ENCODE data around the gene SLC27A4.

The SLC27A4 gene
- total RNA-seq, result 15.9 to 16.8 (median 16.1) reads per million in 3 donors

- DNase-seq, result peak; percentile 72 to 75 (median 74)
- H3K27ac ChIP-seq (ENCODE audit: insufficient read depth, low read length, poor library complexity, severe bottlenecking), result peak within 1 kb of the TSS; percentile 58
- H3K27me3 ChIP-seq (replicated peaks; ENCODE audit: control insufficient read depth, insufficient read depth, low read length, poor library complexity, severe bottlenecking), result no peaks in the 10 kb centered on the region
- H3K4me3 ChIP-seq (ENCODE audit: insufficient read depth, low read depth, low read length, poor library complexity, severe bottlenecking), result peak within 1 kb of the TSS; percentile 73
- peaks cover 11% of the 10 kb centered on the region for H3K4me1 ChIP-seq (ENCODE audit: control insufficient read depth, insufficient read depth, low read length, poor library complexity, severe bottlenecking)
- H3K9me3 ChIP-seq (ENCODE audit: control insufficient read depth, low read length), result no peaks in the 10 kb centered on the region
- peaks cover 20% of the 10 kb centered on the region for H3K36me3 ChIP-seq (ENCODE audit: control insufficient read depth, insufficient read depth, low read length)
Measured at GRCh38 chr9:128339761-128340690, at the start of gene SLC27A4. Gene SLC27A4 (plus strand): TSS chr9:128340527. CDS start chr9:128343133, 2,606 bp downstream.

GRCh38 chr9:128292009-128292408 is 48.3 kb upstream of the SLC27A4 start:
- DNase-seq, result no peak
- H3K4me1 ChIP-seq (ENCODE audit: control insufficient read depth, insufficient read depth, low read length, poor library complexity, severe bottlenecking), result no peaks in the 10 kb centered on the region
- H3K9me3 ChIP-seq (ENCODE audit: control insufficient read depth, low read length), result no peaks in the 10 kb centered on the region
- H3K36me3 ChIP-seq (ENCODE audit: control insufficient read depth, insufficient read depth, low read length), result peaks cover 5% of the 10 kb centered on the region
- no peaks in the 10 kb centered on the region for H3K27me3 ChIP-seq (replicated peaks; ENCODE audit: control insufficient read depth, insufficient read depth, low read length, poor library complexity, severe bottlenecking)
- H3K27ac ChIP-seq (ENCODE audit: insufficient read depth, low read length, poor library complexity, severe bottlenecking), result no peak overlapping the region
- no peak overlapping the region for H3K4me3 ChIP-seq (ENCODE audit: insufficient read depth, low read depth, low read length, poor library complexity, severe bottlenecking)

- H3K9me3 ChIP-seq (ENCODE audit: control insufficient read depth, low read length), result no peaks in the 10 kb centered on the region
- peaks cover 5% of the 10 kb centered on the region for H3K36me3 ChIP-seq (ENCODE audit: control insufficient read depth, insufficient read depth, low read length)
- DNase-seq, result no peak
- H3K4me1 ChIP-seq (ENCODE audit: control insufficient read depth, insufficient read depth, low read length, poor library complexity, severe bottlenecking), result no peaks in the 10 kb centered on the region
- H3K27me3 ChIP-seq (replicated peaks; ENCODE audit: control insufficient read depth, insufficient read depth, low read length, poor library complexity, severe bottlenecking), result no peaks in the 10 kb centered on the region
- H3K27ac ChIP-seq (ENCODE audit: insufficient read depth, low read length, poor library complexity, severe bottlenecking), result no peak overlapping the region
- no peak overlapping the region for H3K4me3 ChIP-seq (ENCODE audit: insufficient read depth, low read depth, low read length, poor library complexity, severe bottlenecking)
Measured at GRCh38 chr9:128293091-128293490, 47.2 kb upstream of the SLC27A4 start.

- Histone ChIP-seq H3K27ac (ENCODE audit: insufficient read depth, low read length, poor library complexity, severe bottlenecking) (no peak overlapping the region), H3K36me3 (ENCODE audit: control insufficient read depth, insufficient read depth, low read length) (no peaks in the 10 kb centered on the region), H3K27me3 (replicated peaks; ENCODE audit: control insufficient read depth, insufficient read depth, low read length, poor library complexity, severe bottlenecking) (no peaks in the 10 kb centered on the region), H3K4me1 (ENCODE audit: control insufficient read depth, insufficient read depth, low read length, poor library complexity, severe bottlenecking) (no peaks in the 10 kb centered on the region), H3K9me3 (ENCODE audit: control insufficient read depth, low read length) (no peaks in the 10 kb centered on the region), H3K4me3 (ENCODE audit: insufficient read depth, low read depth, low read length, poor library complexity, severe bottlenecking) (no peak overlapping the region)
- DNase-seq, result no peak
Measured at GRCh38 chr9:128294142-128294541, 46.2 kb upstream of the SLC27A4 start.

GRCh38 chr9:128296340-128297220 is 43.7 kb upstream of the SLC27A4 start:
- no peak for DNase-seq
- no peaks in the 10 kb centered on the region for H3K27me3 ChIP-seq (replicated peaks; ENCODE audit: control insufficient read depth, insufficient read depth, low read length, poor library complexity, severe bottlenecking)
- H3K27ac ChIP-seq (ENCODE audit: insufficient read depth, low read length, poor library complexity, severe bottlenecking), result no peak overlapping the region
- H3K4me1 ChIP-seq (ENCODE audit: control insufficient read depth, insufficient read depth, low read length, poor library complexity, severe bottlenecking), result no peaks in the 10 kb centered on the region
- no peaks in the 10 kb centered on the region for H3K36me3 ChIP-seq (ENCODE audit: control insufficient read depth, insufficient read depth, low read length)
- no peaks in the 10 kb centered on the region for H3K9me3 ChIP-seq (ENCODE audit: control insufficient read depth, low read length)
- no peak overlapping the region for H3K4me3 ChIP-seq (ENCODE audit: insufficient read depth, low read depth, low read length, poor library complexity, severe bottlenecking)

GRCh38 chr9:128297221-128297773 is 43.0 kb upstream of the SLC27A4 start:
- Histone ChIP-seq H3K27ac (ENCODE audit: insufficient read depth, low read length, poor library complexity, severe bottlenecking) (no peak overlapping the region), H3K4me3 (ENCODE audit: insufficient read depth, low read depth, low read length, poor library complexity, severe bottlenecking) (no peak overlapping the region), H3K9me3 (ENCODE audit: control insufficient read depth, low read length) (no peaks in the 10 kb centered on the region), H3K27me3 (replicated peaks; ENCODE audit: control insufficient read depth, insufficient read depth, low read length, poor library complexity, severe bottlenecking) (no peaks in the 10 kb centered on the region), H3K36me3 (ENCODE audit: control insufficient read depth, insufficient read depth, low read length) (no peaks in the 10 kb centered on the region), H3K4me1 (ENCODE audit: control insufficient read depth, insufficient read depth, low read length, poor library complexity, severe bottlenecking) (no peaks in the 10 kb centered on the region)
- no peak for DNase-seq

GRCh38 chr9:128298535-128299482 is 41.5 kb upstream of the SLC27A4 start:
- H3K27ac ChIP-seq (ENCODE audit: insufficient read depth, low read length, poor library complexity, severe bottlenecking), result no peak overlapping the region
- H3K27me3 ChIP-seq (replicated peaks; ENCODE audit: control insufficient read depth, insufficient read depth, low read length, poor library complexity, severe bottlenecking), result no peaks in the 10 kb centered on the region
- H3K9me3 ChIP-seq (ENCODE audit: control insufficient read depth, low read length), result no peaks in the 10 kb centered on the region
- H3K36me3 ChIP-seq (ENCODE audit: control insufficient read depth, insufficient read depth, low read length), result no peaks in the 10 kb centered on the region
- H3K4me1 ChIP-seq (ENCODE audit: control insufficient read depth, insufficient read depth, low read length, poor library complexity, severe bottlenecking), result no peaks in the 10 kb centered on the region
- H3K4me3 ChIP-seq (ENCODE audit: insufficient read depth, low read depth, low read length, poor library complexity, severe bottlenecking), result no peak overlapping the region
- no peak for DNase-seq

GRCh38 chr9:128304136-128304970 is 36.0 kb upstream of the SLC27A4 start:
- Histone ChIP-seq H3K27me3 (replicated peaks; ENCODE audit: control insufficient read depth, insufficient read depth, low read length, poor library complexity, severe bottlenecking) (no peaks in the 10 kb centered on the region), H3K27ac (ENCODE audit: insufficient read depth, low read length, poor library complexity, severe bottlenecking) (no peak overlapping the region), H3K36me3 (ENCODE audit: control insufficient read depth, insufficient read depth, low read length) (peaks cover 4% of the 10 kb centered on the region), H3K4me3 (ENCODE audit: insufficient read depth, low read depth, low read length, poor library complexity, severe bottlenecking) (no peak overlapping the region), H3K9me3 (ENCODE audit: control insufficient read depth, low read length) (no peaks in the 10 kb centered on the region), H3K4me1 (ENCODE audit: control insufficient read depth, insufficient read depth, low read length, poor library complexity, severe bottlenecking) (no peaks in the 10 kb centered on the region)
- no peak for DNase-seq

Measured in effector memory CD4-positive, alpha-beta T cell (primary cell).